Type B pancreatic cell (in vitro differentiated cells): ENCODE results near the gene CR1. TPM values are rescaled to one million over a fixed set of nuclear protein-coding genes. Genes with fewer than 3 reads are reported as not detected.
A peak's percentile ranks its signal among the peaks of the same experiment; 100 is the strongest.
"Not testable (repeated sequence)": the region's sequence is repeated elsewhere in the genome, so short reads cannot be mapped to it uniquely, and the experiment has no call there.

ENCODE experiments used
- DNase-seq: peaks from one replicate; pipeline ENCODE4 v3.0.0; 2021; ENCODE audit warnings: mixed read lengths; ENCODE audit not compliant: unreplicated experiment; ENCODE audit errors: extremely low spot score
- H3K27ac Mint-ChIP-seq: 2 replicates; pipeline ENCODE4 v1.8.0; 2021; ENCODE audit warnings: mild to moderate bottlenecking, mixed read lengths
- H3K27me3 Mint-ChIP-seq: 2 replicates; pipeline ENCODE4 v1.8.0; 2021; ENCODE audit warnings: mixed read lengths
- H3K36me3 Mint-ChIP-seq: 2 replicates; pipeline ENCODE4 v1.8.0; 2021; ENCODE audit warnings: mixed read lengths
- H3K4me1 Mint-ChIP-seq: one replicate; pipeline ENCODE4 v1.8.0; 2021; ENCODE audit warnings: mixed read lengths; ENCODE audit not compliant: unreplicated experiment
- H3K4me3 Mint-ChIP-seq: 2 replicates; pipeline ENCODE4 v1.8.0; 2021; ENCODE audit warnings: mild to moderate bottlenecking, mixed read lengths
- H3K9me3 Mint-ChIP-seq: 2 replicates; pipeline ENCODE4 v1.8.0; 2021; ENCODE audit warnings: mixed read lengths
- total RNA-seq: library from RNA; stranded (reverse); gene quantifications from 2 replicates; pipeline ENCODE4 v1.2.1, GENCODE V29; 2021; ENCODE audit warnings: low replicate concordance
- TF ChIP-seq, protein P1 (sequence below): fragments of 200-600 bp; sonication (generic); conservative IDR thresholded peaks from 2 replicates; pipeline ENCODE4 v1.5.0; 2021; ENCODE audit warnings: antibody characterized with exemption, mild to moderate bottlenecking

The CR1 gene
- total RNA-seq, 1 donor from 2014 or later = 0.56 TPM

DNA sequence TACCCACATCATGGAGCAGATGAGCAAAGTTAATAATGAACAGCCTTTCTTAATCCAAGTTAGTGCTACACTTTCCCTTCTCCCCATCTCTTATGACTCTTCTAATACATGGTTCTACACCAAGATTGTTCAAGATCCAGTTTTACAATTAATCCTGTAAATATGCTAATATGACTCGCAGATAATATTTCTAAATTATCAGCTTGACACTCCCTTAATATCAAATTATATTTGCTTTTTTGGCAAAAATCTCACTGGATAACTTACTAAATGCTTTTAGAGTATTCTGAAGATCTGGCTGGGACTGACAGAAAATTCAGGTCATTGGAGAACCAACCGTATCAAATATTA, 124.6 kb downstream of the CR1 start:
- Mint-ChIP-seq H3K27me3 (peaks cover 3% of the 10 kb centered on the region), H3K4me3 (no peak overlapping the region), H3K27ac (no peak overlapping the region), H3K36me3 (no peaks in the 10 kb centered on the region), H3K4me1 (peaks cover 5% of the 10 kb centered on the region), H3K9me3 (no peaks in the 10 kb centered on the region)
- DNase-seq = no peak
- TF ChIP-seq, protein P1, sequence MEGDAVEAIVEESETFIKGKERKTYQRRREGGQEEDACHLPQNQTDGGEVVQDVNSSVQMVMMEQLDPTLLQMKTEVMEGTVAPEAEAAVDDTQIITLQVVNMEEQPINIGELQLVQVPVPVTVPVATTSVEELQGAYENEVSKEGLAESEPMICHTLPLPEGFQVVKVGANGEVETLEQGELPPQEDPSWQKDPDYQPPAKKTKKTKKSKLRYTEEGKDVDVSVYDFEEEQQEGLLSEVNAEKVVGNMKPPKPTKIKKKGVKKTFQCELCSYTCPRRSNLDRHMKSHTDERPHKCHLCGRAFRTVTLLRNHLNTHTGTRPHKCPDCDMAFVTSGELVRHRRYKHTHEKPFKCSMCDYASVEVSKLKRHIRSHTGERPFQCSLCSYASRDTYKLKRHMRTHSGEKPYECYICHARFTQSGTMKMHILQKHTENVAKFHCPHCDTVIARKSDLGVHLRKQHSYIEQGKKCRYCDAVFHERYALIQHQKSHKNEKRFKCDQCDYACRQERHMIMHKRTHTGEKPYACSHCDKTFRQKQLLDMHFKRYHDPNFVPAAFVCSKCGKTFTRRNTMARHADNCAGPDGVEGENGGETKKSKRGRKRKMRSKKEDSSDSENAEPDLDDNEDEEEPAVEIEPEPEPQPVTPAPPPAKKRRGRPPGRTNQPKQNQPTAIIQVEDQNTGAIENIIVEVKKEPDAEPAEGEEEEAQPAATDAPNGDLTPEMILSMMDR = peak; percentile 5

DNA sequence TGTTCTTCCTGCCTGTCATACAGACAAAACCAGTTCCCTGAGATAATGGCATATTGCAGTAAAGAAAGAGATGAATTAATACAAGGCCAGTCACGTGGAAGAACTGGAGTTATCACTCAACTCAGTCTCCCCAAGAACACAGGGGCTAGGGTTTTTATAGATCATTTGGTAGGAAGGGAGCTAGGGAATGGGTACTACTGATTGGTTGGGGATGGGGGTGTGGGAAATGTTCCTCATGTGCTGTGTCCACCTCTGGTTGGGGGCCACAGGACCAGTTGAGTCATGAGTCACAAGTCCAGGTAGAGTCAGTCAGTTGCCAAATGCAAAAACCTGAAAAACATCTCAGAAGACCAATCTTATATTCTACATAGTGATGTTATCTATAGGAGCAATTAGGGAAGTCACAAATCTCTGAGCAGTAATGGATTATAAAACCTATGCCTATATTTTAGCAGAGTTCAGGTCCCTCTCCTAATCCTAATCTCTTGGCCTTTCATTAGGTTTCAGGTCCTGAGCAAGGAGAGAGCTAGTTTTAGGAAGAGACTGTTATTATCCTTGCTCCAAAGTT, 129.6 kb downstream of the CR1 start:
- not testable (repeated sequence) for H3K27me3 Mint-ChIP-seq, H3K4me1 Mint-ChIP-seq, H3K27ac Mint-ChIP-seq, H3K4me3 Mint-ChIP-seq, DNase-seq, H3K36me3 Mint-ChIP-seq, H3K9me3 Mint-ChIP-seq

DNA sequence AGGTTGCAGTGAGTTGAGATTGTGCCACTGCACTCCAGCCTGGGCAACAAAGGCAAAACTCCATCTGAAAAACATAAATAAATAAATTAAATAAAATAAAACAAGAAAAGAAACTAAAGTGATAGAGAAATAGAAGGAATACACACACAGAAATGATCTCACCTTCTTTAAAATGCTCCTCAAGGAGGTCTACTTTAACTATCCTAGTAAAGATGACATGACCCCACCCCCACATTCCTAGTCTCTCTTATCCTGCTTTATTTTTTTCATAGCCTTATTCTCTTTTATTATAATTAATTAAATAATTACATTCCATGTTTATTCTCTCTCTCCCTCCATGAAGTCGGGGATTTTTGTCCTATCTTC, 131.0 kb downstream of the CR1 start:
- H3K27ac Mint-ChIP-seq = no peak overlapping the region
- peaks cover 4% of the 10 kb centered on the region for H3K9me3 Mint-ChIP-seq
- no peaks in the 10 kb centered on the region for H3K27me3 Mint-ChIP-seq
- H3K4me1 Mint-ChIP-seq = no peaks in the 10 kb centered on the region
- H3K4me3 Mint-ChIP-seq = no peak overlapping the region
- no peaks in the 10 kb centered on the region for H3K36me3 Mint-ChIP-seq
- no peak for DNase-seq
- TF ChIP-seq, protein P1 = no peak

DNA sequence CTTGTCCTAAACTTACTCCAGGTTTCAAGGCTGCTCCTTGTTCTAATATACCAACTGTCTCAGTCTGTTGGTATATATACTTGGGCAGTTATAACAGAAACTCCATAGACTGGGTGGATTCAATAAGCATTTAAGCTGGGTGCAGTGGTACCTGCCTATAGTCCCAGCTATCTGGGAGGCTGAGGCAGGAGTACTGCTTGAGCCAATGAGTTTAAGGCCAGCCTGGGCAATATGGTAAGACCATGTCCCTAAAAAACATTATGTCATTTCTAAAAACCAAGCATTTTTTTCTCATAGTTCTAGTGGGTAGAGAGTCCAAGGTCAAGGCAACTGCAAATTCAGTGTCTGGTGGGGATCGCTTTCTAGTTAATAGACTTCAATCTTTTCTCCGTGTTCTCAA, 131.5 kb downstream of the CR1 start:
- H3K4me1 Mint-ChIP-seq = no peaks in the 10 kb centered on the region
- TF ChIP-seq, protein P1 = no peak
- H3K9me3 Mint-ChIP-seq = peaks cover 4% of the 10 kb centered on the region
- H3K36me3 Mint-ChIP-seq = no peaks in the 10 kb centered on the region
- H3K4me3 Mint-ChIP-seq = no peak overlapping the region
- no peak overlapping the region for H3K27ac Mint-ChIP-seq
- no peak for DNase-seq
- no peaks in the 10 kb centered on the region for H3K27me3 Mint-ChIP-seq

DNA sequence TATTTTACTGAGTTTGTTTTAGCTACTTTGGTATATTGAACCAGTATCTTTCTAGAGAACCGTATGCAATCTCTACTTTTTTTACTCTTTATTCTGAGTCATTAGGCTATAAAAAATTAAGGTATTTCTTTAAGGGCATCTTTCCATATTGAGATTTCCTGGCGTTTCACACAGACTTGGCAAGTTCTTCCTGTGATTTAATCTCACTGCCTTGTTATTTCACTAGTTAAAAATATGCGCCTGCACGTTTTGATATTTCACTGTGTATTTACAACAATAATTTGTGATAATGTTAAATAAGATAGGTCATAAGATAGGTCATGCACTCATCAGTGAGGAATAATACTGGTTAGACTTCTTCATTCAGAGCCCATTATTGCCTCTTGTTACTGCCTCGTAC, 132.8 kb downstream of the CR1 start:
- H3K4me3 Mint-ChIP-seq = no peak overlapping the region
- H3K27ac Mint-ChIP-seq = no peak overlapping the region
- H3K27me3 Mint-ChIP-seq = peaks cover 4% of the 10 kb centered on the region

DNA sequence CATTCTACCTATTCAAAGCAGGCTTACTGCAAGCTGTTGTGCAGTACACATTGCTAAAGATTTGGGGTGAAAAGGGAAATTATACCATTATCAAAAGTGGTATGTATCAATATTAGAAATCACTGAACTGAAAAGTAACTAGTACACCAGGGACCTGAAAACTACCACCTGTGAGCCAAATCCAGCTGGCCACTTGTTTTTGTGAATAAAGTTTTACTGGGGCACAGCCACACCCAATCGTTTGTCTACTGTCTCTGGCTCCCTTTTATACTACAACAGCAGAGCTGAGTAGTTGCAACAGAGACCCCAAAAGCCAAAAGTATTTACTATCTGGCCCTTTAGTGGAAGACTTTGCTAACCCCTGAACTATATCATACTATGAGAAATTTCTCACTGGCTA, 135.2 kb downstream of the CR1 start:
- no peak overlapping the region for H3K27ac Mint-ChIP-seq
- peaks cover 12% of the 10 kb centered on the region for H3K4me1 Mint-ChIP-seq

More for the DNA sequence above, 132.8 kb downstream of the CR1 start:
- TF ChIP-seq, protein P1 = no peak
- DNase-seq = no peak
- H3K4me1 Mint-ChIP-seq = no peaks in the 10 kb centered on the region
- peaks cover 4% of the 10 kb centered on the region for H3K9me3 Mint-ChIP-seq
- no peaks in the 10 kb centered on the region for H3K36me3 Mint-ChIP-seq

More for the DNA sequence above, 135.2 kb downstream of the CR1 start:
- Mint-ChIP-seq H3K4me3 (no peak overlapping the region), H3K36me3 (no peaks in the 10 kb centered on the region), H3K27me3 (peaks cover 4% of the 10 kb centered on the region), H3K9me3 (peaks cover 3% of the 10 kb centered on the region)
- no peak for DNase-seq
- TF ChIP-seq, protein P1 = no peak
